Middle frontal gyrus (tissue), 1 donor: ENCODE data around the gene LAMB1.

Source experiments
- DNase-seq: peaks from one replicate; pipeline ENCODE4 v3.0.0-alpha.2; 2015; ENCODE audit warnings: low spot score; ENCODE audit errors: extremely low spot score

LAMB1 gene

DNA sequence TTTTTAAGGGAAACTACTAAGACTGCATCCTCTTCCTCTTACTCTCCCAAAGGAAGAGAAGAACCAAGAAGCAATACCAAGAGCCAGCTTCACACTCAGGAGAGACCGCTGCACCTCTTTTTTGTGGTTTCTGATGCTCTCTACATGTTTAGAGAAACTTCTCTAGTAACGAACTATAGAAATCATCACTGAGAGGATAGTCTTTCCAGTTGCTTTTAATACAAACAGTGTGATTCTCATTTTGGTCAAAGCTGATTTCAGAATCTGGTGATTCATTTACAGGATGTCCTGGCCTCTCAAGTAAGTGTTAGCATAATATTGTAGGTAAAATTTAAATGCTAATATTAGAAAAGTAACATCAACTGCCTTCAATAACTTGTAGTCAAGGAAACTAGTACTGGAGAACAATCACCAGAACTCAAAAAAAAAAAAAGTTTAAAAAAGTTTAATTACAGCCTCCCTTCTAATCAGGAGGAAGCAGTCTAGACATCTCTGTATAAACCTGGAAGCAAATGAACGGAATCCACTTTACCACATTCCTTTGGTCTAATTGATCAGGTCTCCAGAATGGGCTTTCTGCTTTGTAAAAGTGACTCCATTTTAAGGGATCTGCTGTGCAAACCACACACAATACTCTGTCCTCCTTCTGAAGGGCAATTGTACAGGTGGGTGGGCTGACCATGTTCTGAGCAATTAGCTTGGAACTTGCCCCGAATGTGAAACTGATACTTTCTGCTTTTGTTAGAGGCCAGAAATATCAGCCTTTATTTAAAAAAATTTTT is 3.0 kb downstream of the LAMB1 start:
- no peak for DNase-seq

DNA sequence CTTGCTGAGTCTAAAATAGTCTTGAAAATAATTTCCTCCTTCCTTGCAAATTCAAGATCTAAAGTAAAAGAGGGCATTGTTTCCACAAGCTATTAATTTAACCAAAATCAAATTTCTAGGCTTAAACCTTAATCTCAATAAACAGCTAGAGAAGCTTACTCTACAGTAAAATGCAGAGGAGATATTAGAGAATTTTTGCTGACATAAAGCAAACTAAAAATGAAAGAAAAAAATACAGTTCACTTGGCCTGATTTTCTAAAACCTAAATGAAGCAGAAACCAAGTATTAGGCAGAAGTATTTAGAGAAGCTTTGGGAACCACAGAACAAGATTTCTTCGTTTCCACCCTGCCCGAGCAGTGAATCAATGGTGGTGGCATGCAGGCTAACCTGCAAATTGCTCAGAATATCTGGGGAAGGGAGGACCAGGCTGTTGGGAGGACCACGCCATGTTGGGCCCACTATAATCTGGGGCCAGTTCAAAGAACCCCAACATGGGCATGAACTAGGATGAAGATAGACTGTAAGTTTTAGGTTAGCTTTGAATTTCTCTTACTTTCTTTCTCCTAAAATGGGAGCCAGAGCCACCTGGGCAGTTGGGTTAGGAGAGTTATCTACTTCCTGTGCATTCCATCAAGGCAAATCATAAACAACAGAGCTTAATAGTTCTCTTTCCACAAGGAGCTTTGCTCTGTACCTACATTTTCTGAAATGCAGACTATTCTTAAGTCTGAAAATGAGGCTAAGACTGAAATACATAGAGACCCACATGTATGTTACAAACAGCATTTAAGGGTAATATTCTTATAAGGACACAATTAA is 4.1 kb downstream of the LAMB1 start:
- DNase-seq: no peak

DNA sequence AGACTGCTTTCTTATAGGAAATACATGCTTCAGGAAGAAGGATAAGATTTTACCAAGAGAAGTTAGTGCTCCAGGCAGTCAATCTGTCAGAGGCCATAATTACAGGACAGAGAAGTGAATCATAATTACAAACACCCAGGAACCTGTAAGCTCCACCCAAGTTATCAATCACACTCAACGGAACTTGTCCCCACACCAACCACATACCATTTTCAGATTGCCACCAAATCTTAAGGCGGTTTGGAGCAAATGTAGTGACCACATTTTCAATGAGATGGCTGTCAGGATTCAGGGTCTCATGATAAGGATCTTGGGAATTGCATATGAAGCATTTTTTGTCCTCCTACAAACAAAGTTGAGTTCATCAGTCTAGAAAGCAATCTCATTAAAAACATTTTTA is 4.8 kb downstream of the LAMB1 start:
- no peak for DNase-seq

DNA sequence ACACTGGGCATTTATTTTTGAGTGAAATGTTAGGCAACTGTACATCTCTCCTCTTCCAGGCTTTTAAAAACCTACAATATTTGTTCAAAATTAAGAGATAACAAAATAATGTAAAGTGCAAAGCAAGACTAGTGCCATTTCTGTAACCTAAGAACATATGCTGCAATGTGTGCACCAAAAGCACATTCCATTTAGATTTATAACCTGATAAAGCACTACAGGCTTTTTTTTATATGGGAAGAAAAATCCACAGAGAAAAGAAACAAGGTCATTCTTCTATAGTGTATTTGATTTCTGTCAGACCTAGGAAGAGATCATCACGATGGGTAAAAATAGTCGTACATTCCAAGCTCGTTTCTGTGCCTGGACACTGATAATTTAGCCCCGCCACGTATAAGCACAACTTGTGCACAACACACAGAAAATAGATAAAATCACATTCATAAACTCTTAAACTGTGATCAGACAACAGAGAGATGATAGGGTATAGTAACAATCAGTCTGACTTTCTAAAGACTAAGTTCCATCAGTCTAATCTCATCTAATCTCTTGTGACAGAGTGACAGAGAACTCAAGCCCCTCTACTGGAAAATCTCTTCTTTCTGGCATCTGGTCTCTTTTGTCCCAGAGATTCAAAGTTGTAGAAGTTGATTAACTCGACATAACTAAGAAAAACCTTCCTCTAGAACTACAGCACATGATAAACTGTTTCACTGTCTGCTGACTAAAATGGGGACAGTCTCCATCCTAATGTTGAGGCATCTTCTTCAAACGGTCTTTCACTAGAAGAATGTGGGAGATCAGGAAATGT is 6.7 kb downstream of the LAMB1 start:
- DNase-seq: no peak

DNA sequence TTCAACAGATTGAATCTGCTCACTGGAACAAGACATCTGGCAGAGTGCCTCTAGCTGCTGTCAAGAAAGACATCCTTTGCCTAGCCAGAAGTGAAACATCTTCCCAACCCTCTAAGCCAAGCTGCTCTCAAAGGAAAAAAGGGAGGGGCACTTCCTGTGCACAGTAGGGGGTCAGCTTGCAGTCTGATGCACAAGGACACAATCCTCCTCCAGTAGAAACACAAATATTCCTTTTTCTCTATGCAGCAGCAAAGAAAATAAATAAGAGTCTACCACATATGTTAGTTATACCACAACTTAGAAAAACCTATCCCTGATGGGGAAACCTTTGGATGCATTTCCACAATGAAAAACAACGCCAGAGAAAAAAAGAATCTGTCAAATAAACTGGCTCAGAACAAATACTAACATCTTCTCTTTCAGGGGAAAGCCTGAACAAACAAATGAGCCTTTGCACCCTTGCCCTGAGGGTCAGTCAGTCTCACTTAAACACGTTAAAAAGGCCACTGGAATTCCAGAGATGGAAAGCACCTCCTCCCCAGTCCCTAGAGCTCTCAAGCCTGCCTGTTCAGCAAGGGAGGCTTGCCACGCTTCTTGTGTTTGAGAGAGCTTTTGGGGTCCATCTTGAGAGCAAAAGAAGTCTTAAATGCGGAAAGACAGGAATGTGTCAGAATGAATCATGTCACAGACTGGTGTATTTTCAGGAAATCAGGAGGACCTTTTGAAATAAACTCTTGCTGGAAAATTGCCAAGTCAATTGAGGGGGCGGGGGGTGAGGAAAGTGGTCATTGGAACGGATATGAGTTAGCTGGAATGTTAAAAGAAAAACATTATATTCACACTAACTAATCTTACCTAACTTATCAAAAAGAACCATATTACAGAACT is 7.5 kb downstream of the LAMB1 start:
- DNase-seq: no peak

DNA sequence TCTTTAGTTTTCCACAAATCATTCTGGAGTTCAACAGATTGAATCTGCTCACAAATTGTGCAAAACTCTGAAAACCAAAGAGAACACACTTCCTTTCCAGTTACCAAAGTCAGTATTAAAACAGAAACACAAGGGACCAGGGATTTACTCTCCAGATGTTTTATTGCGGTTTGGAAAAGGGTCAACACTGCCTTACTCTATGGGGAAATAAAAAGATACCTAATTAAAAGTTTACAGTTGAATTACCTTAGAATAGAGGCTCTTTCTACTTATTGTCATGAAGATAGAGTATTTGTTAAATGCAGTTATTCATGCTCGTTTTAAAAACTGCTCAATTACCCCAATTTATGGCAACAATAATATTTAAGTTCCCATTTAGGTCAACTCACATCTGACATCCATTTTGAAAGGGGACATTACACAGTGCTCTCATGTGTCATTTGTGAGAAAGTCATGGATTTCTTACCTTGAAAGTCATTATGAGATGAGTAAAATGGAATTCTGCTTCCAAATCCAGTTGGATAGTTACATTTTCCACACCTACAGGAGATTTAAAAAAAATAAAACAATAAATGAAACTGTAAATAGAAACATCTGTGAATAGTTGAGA is 8.4 kb downstream of the LAMB1 start:
- no peak for DNase-seq

DNA sequence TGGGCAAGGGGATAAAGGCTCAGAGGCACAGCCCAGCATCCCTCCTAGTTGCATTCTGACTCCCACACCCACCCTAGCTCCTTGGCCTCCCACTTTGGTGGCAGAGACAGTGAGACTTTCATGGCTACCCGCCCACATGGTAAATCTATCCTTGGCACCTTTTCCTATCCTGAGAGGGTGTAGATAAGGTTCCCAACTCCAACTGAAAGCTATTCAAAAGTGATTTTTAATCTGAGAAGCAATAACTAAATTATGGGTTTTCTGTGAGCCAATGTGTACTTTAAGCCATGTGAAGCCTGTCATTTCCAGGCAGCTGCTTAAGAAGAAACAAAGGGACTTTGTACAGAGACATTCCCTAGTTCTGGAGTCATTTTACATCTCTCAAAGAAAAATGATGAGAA is 9.1 kb downstream of the LAMB1 start:
- DNase-seq: no peak

DNA sequence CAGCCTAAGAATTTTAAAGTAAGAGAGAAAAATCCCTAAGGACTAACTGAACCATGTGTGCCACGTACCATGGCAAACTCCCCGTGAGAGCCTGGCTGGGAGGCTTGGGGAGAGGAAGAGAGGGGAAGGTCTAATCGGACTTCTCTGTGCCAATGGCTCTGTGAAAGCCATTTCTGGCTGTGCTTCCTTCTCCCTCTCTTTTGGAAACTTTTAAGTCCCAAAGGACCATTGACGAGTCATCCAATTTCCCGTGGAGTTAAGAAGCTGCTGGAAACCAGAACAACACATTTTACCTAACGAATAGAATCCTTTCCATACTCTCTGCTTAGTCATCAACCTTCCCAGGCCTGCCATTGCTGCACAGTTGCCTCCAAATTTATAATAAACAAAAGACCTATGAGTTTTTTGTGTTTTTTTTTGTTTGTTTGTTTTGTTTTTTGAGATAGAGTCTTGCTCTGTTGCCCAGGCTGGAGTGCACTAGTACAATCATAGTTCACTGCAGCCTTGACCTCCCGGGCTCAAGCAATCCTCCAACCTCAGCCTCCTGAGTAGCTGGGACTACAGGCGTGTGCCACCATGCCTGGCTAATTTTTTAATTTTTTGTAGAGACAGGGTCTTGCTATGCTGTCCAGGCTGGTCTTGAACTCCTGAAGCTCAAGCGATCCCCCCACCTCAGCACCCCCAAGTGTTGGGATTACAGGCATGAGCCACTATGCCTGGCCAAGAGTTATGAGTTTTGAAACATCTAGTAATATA is 13.2 kb downstream of the LAMB1 start:
- DNase-seq: no peak

DNA sequence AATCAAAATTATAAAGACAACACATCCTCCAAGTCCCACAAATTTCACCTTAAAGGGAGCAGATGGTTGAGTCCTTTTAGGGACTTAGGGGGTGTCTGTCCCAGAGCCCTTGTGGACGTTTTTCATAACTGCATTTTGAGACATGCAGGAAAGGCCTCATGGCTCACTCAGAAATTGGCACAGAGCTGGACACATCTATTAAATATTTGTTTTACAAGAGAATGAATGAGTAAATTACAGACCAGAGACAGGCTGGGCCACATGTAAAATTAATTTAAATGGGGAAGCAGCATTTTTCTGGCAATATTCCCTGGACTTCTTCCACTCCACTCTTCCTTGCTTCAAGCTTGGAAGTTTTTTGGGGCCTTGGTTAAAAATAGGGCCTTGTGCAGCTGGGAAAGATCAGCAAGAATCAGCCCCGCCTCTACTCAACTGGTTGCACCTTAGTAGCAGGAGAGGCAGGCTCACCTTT is 20.0 kb downstream of the LAMB1 start:
- no peak for DNase-seq

DNA sequence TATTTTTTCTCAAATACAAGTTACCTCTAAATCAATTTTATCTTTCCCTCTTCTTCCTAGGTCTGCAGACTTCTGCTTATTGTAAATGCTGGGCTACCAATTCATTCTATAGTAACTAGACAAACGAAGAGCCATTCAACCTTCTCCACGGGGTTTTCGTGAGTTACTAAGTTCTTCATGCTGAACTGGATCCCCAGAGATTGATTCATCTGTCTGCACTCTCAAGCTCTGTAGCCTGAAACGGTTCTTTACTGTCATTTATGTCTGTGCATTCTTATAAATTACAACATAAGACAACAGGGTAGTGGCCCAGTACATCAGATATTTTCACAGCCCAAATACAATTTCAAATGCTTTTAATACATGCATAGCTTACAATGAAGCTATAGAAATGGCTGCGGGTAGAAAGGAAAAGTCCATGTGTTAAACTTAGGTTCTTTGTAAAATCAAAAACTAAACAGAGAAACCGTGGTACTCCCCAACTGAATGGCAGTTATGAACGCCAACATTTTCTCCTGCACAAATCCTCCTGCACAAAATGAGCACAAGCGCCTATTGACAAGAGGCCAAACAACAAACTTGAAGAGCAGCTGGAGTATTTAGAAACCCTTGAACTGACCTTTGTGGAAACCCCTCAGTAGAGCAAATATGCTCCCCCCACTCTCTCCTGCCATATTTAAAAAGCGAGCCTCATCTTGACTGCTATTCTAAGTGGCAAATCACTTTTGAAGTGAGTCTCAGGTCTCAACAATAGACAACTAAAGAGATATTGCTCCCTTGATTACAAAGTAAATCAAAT is 20.7 kb downstream of the LAMB1 start:
- DNase-seq: no peak

DNA sequence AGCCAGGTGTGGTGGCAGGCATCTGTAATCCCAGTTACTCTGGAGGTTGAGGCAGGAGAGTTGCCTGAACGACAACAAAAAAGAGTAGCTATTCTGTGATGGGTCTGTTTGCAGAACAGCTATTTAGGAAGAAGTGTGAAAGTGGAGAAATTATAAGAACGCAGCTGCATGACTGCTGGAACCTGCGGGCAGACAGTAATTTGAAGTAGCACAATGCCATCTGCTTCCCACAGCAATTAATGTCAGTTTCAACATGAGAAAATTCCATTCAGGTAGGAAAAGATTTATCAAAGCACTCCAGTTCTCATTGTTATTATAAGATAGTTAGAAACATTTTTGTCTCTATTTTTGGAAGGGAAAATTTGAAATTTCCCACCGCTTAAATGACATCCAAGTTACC is 21.5 kb downstream of the LAMB1 start:
- no peak for DNase-seq

DNA sequence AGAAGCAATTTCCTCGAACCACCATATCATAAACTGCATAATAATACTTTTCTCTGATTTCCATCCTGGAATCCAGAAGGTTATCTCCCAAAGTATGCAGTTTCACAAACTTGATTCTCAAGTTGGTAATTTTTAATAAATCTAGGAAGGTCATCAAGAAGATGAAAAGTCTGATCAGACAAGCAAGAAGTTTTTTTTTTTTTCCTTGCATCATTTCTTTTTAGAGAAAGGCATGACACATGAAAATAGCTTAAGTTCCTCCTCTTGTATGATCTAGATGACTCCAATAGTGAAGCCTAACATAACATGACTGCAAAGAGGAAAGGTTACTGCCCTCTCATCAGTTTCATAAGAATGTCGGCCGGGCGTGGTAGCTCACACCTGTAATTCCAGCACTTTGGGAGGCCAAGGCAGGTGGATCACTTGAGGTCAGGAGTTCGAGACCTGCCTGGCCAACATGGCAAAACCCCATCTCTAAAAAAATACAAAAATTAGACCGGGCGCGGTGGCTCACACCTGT is 22.2 kb downstream of the LAMB1 start:
- no peak for DNase-seq

DNA sequence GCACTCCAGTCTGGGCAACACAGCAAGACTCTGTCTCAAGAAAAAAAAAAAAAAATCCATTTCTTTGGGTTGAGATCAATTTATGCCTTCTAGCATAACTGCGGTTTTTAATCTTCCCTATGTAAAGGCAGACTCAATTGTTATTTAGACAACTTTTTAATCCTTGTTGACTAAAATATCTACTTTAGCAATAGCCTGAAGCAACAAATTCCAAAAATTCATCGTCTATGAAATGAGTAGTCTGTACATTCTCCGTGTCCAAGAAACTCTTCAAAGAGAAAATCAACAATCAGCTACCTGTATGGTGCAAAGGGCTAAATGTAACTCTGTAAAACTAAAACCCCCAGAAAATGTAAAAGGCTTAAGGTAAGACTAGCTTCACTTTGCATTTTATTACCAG is 22.8 kb downstream of the LAMB1 start:
- no peak for DNase-seq

DNA sequence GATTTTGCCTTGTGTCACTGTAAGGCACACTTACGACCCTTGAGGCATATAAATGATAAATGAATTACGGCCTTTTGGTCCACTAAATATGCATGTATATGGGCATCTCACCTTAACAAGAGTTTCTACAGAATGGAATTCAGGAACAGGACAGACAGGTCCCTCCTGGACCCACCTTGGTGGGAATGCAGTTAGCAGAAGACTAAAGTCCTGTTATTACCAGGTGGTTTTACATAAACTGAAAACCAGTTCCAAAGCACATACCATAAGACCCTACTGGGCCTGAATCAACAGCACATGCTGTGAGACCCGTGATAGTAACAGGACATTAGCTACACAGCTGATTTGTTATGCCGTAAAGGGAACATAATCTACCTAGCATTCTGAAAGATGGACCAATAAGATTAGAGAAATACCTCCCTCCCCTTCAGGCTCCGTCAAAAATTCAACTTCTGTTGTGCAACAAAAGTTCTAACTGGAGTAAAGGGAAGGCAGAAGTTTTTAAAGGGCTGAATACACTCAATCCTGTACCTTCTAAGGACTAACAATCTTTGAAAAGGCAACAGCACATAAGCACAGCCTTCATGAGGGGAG is 24.0 kb downstream of the LAMB1 start:
- no peak for DNase-seq

DNA sequence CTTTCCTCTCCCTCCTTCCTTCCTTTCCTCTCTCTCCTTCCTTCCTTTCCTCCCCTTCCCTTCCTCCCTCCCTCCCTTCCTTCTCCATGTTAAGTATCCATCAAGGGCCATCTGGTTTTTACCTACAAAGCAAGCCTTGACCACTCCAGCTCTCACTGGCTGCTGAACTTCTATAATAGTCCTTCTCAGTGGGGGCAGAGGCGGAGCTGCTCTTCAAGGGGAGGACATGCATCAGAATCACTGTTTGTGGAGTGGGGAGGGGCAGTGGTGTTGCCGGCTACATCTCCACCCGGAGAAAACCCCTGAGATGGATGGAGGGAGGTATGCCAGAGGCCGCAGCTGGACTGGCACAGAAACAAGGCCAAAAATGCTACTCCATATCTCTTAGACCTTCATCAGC is 25.9 kb downstream of the LAMB1 start:
- DNase-seq: no peak

DNA sequence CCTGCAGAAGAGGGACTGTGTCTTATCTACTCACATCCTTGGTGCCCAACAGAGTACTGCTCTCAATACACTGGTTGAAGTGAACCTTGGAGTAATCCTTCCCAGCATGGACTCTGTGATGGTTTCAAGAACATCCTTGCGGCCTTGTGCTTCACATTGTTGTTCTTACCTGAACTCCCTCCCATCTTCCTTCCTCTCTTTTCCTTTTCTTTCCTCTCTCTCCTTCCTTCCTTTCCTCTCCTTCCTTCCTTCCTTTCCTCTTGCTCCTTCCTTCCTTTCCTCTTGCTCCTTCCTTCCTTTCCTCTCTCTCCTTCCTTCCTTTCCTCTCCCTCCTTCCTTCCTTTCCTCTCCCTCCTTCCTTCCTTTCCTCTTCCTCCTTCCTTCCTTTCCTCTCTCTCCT is 26.3 kb downstream of the LAMB1 start:
- DNase-seq: no peak

DNA sequence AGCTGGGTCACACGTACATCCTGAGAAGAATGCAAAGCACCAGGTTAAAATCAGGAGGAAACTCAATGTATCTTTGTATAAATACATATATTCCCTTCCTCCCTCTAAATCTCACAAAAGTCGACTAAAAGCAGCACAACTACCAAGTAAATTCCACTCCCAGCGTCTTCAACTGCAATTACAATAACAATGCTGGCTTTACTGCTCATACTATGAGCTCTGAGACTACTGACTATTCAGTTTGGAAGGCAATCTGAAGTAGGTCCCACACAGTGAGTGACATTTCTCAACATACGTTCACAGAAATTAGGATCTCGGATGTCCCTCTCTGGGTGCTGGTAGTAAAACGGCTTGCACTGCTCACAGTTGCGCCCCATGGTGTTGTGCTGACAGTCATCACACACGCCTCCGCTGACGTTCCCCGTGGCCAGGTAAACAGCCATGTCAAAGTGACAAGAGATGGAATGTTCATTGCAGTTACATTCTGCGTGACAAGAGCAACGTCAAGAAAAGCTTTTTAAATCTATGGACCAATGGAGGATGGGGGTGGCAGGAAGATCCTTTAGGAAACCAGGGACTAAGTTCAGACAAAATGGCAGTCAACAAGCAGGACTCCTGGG is 27.5 kb downstream of the LAMB1 start:
- no peak for DNase-seq

DNA sequence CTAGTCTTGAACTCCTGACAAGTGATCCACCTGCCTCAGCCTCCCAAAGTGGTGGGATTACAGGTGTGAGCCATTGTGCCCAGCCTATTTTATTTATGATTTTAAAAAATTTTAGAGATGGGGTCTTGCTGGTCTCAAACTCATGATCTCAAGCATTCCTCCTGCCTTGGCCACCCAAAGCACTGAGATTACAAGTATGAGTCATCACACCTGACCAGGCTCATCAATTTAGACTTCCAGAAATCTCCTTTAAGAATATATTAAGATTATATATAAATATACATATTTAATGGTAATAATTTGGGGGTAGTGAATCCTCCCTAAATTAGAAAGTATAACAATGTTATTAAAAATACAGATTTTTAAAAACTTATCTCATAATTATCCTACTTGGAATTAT is 29.1 kb downstream of the LAMB1 start:
- DNase-seq: no peak
